ENCODE data around the gene NEO1.

The NEO1 gene

DNA sequence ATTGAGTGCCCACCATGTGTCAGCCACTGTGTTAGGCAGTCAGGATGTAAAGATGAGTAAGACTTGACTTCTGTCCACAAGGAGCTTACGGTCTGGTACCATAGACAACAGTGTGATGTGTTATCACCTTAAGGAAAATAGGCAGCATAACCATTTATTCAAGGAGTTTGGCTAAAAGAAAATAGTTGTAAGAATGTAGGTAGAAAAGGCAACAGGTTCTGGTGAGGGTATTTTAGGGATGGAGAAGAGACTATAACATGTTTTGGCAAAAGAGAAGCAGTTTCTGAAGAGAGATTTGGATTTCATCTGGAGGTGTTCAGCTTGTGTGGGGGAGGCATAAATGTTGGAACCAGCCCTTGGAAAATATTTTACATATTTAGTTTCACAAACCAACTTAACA, 194.6 kb downstream of the NEO1 start:
- no peak for TF ChIP-seq CTCF (IDR thresholded peaks at IDR 0.05; ENCODE audit: insufficient read depth, low read depth, low read length, missing control alignments)
- DNase-seq (ENCODE audit: low read depth) = no peak
- H3K4me3 ChIP-seq (ENCODE audit: low read length) = no peak overlapping the region

DNA sequence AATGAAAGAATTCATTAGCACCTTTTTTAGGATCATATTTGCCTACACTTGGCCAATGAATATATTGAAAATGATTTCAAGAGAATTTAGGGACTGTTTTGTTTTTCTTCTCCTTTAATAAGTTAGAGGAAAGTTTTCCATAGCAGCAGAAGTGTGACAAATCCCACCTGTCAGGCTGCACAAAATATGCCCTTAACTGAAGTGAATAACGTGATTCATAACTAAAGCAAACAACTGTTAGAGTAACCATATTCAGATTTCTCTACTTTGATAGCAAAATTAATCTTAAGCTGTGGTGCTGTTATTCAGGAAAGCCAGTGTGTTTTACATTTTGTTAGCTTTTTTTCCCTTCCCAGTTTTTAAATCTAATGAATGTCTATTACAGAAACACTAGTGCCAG, 195.1 kb downstream of the NEO1 start:
- H3K4me3 ChIP-seq (ENCODE audit: low read length) = no peak overlapping the region
- no peak for DNase-seq (ENCODE audit: low read depth)
- TF ChIP-seq CTCF (IDR thresholded peaks at IDR 0.05; ENCODE audit: insufficient read depth, low read depth, low read length, missing control alignments) = no peak

GRCh38 chr15:73249499-73249898, 197.2 kb downstream of the NEO1 start:
- no peak overlapping the region for H3K4me3 ChIP-seq (ENCODE audit: low read length)
- TF ChIP-seq CTCF (IDR thresholded peaks at IDR 0.05; ENCODE audit: insufficient read depth, low read depth, low read length, missing control alignments) = no peak
- DNase-seq (ENCODE audit: low read depth) = no peak

DNA sequence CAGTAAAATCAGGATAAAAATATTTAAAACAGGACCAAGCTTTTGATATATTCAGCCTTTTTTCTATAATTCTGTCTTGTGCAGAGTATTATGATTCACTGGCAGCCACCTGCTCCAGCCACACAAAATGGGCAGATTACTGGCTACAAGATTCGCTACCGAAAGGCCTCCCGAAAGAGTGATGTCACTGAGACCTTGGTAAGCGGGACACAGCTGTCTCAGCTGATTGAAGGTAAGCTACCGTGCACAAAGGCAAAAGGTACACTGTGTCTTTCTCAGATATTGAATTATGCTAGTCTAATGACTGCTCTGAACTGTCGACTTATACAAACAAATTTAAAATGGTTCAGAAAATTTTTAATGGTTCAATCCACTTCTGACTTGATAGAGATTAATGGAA, 202.3 kb downstream of the NEO1 start:
- no peak for TF ChIP-seq CTCF (IDR thresholded peaks at IDR 0.05; ENCODE audit: insufficient read depth, low read depth, low read length, missing control alignments)
- no peak for DNase-seq (ENCODE audit: low read depth)

DNA sequence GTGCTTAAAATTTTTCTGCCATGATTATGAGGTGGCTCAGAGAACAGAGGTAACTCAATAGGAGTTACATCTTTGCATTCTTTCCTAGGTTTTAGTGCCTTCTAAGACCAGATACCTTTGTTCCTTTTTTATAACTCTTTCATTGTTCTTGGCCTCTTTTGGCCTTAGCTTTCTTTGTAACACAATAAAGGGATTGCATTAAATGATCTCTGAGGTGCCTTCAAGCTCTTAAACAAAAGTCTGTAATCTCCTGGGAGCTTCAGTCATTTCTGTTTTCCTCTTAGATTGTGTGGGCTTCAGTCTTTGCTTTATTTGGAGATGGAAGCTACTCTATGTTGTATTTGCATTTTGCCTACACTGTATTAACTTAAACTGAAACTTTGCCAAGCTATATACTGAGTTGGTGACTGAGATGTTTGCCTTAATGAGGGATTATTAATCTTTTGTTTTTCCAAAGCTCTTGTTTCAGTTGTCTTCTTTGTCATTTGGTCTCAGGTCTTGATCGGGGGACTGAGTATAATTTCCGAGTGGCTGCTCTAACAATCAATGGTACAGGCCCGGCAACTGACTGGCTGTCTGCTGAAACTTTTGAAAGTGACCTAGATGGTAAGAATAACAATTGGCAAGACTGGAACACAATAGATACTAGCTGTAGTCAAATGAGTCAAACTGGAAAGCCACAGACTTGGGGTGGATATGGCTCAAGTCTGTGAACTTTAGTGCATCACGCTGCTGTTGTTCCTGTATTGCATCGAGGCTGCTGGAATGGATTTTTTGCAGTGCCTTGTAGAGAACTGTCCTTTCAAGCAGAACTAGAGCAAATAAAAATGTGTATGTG, 206.2 kb downstream of the NEO1 start:
- no peak for TF ChIP-seq CTCF (IDR thresholded peaks at IDR 0.05; ENCODE audit: insufficient read depth, low read depth, low read length, missing control alignments)
- no peak for DNase-seq (ENCODE audit: low read depth)
- H3K4me3 ChIP-seq (ENCODE audit: low read length) = no peak overlapping the region

More for the DNA sequence above, 202.3 kb downstream of the NEO1 start:
- no peak overlapping the region for H3K4me3 ChIP-seq (ENCODE audit: low read length)

GRCh38 chr15:73264881-73265280, 212.6 kb downstream of the NEO1 start:
- no peak for DNase-seq (ENCODE audit: low read depth)
- no peak for TF ChIP-seq CTCF (IDR thresholded peaks at IDR 0.05; ENCODE audit: insufficient read depth, low read depth, low read length, missing control alignments)

More at GRCh38 chr15:73264881-73265280, 212.6 kb downstream of the NEO1 start:
- H3K4me3 ChIP-seq (ENCODE audit: low read length) = no peak overlapping the region

All from epithelial cell of esophagus (primary cell).